ENCODE data around the gene SPECC1.
A peak's percentile ranks its signal among the peaks of the same experiment; 100 is the strongest.

SPECC1 gene

GRCh38 chr17:20200865-20201458 is 191.8 kb downstream of the SPECC1 start:
- H3K27ac ChIP-seq, result no peak overlapping the region
- no peak for DNase-seq (ENCODE audit: low read depth, low spot score)

DNA sequence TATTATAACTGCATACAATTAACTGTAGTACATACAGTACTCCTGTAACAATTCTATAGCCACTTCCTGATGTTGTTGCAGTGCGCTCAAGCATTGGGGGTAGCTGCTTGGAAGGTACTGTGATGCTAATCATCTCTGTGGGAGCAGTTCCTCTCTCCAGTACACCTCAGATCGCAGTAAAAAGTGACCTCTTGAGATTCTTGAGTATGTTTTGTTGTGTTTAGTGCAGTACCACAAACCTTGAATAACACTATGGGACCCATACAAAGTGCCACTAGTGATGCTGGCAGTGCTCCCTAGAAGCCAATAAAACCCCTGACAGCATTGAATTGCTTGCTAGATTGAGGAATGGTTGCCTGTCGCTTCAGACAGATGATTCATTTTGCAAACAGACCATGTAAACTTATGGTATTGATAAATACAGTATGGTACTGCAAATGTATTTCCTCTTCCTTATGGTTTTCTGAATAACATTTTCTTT is 193.0 kb downstream of the SPECC1 start:
- H3K27ac ChIP-seq, result peak overlapping the region; percentile 56
- no peak for DNase-seq (ENCODE audit: low read depth, low spot score)

- peak overlapping the region; percentile 56 for H3K27ac ChIP-seq
- DNase-seq (ENCODE audit: low read depth, low spot score), result no peak
These were observed 193.9 kb downstream of the SPECC1 start for GRCh38 chr17:20203018-20203417.

DNA sequence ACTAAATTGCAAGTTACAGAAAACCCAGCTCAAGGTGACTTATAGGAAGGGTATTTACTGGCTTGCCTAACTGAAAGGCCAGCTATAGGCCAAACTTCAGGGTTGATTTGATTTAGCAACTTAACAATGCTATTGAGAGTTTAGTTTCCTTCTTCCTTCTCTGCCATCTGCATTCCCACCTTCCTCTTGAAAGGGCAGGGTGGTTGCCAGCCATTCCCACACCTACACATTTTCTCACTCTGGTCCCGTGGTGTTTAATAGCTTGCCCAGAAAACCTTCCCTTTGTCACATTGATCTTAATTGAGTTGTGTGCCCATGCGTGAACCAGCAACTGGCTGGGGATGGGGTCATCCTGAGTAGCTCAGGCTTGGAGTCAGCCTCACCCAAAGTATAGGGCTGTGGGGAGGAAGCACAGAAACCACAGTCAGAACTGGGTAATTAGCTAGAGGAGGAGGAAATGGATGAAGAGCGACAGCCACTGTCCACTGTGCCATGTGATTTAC is 194.7 kb downstream of the SPECC1 start:
- DNase-seq (ENCODE audit: low read depth, low spot score), result no peak
- H3K27ac ChIP-seq, result peak overlapping the region; percentile 56

DNA sequence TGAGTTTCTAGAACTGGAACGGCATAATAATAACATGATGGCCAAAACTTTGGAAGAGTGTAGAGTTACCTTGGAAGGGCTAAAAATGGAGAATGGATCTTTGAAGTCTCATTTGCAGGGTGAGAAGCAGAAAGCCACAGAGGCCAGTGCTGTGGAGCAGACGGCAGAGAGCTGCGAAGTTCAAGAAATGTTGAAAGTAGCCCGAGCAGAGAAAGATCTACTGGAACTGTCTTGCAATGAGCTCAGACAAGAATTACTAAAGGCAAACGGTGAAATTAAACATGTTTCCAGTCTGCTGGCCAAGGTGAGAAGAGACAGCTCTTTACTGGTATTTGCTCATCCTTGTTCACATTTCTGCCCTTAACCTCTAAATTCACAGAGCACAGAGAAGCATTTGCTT is 196.4 kb downstream of the SPECC1 start:
- H3K27ac ChIP-seq, result peak overlapping the region; percentile 84
- no peak for DNase-seq (ENCODE audit: low read depth, low spot score)

GRCh38 chr17:20206068-20206467 is 196.9 kb downstream of the SPECC1 start:
- peak overlapping the region; percentile 84 for H3K27ac ChIP-seq
- DNase-seq (ENCODE audit: low read depth, low spot score), result no peak

DNA sequence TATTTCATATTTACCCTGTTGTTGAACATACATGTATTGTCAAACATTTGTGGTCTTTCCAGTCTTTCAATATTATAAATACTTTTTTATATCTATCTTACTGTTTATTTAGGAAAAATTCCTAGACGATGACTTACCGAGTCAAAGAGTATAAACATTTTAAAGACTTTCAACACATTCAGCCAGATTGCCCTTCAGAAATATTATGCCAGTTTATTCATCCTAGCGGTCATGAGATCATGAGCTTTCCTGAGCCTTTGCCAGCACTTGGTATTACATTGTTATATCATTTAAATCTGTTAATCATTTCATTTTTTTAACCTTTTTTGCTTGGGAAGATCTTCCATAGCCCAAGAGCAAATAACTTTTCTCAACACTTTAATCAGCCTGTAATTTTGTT is 197.4 kb downstream of the SPECC1 start:
- H3K27ac ChIP-seq, result peak overlapping the region; percentile 84
- DNase-seq (ENCODE audit: low read depth, low spot score), result no peak

GRCh38 chr17:20207262-20207985 is 198.3 kb downstream of the SPECC1 start:
- no peak for DNase-seq (ENCODE audit: low read depth, low spot score)
- peak overlapping the region; percentile 84 for H3K27ac ChIP-seq

- no peak for DNase-seq (ENCODE audit: low read depth, low spot score)
- H3K27ac ChIP-seq, result no peak overlapping the region
These were observed 199.6 kb downstream of the SPECC1 start for GRCh38 chr17:20208717-20209116.

GRCh38 chr17:20210180-20210579 is 201.0 kb downstream of the SPECC1 start:
- no peak overlapping the region for H3K27ac ChIP-seq
- no peak for DNase-seq (ENCODE audit: low read depth, low spot score)

- DNase-seq (ENCODE audit: low read depth, low spot score), result no peak
- no peak overlapping the region for H3K27ac ChIP-seq
These were observed 201.5 kb downstream of the SPECC1 start for GRCh38 chr17:20210614-20211013.

DNA sequence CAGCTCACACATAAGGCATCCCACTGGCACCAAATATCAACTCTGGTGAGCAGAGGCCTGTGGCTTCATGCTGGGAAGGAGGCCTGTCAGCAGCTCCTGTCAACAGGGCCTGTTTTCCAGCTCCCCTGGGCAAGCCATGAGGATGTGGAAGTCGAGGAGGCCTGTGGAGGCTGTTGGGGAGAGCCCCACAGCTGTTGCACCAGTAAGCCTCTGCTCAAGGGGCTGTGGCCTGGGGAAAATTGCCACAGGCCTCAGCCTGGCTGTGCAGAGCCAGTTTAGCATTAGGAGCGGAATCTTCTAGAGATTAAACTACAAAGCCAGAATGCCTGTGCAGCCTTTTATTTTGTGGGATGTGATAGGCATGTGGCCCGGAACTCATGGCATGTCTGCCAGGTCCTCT is 202.1 kb downstream of the SPECC1 start:
- no peak overlapping the region for H3K27ac ChIP-seq
- DNase-seq (ENCODE audit: low read depth, low spot score), result no peak

- no peak overlapping the region for H3K27ac ChIP-seq
- no peak for DNase-seq (ENCODE audit: low read depth, low spot score)
These were observed 204.3 kb downstream of the SPECC1 start for GRCh38 chr17:20213449-20213848.

DNA sequence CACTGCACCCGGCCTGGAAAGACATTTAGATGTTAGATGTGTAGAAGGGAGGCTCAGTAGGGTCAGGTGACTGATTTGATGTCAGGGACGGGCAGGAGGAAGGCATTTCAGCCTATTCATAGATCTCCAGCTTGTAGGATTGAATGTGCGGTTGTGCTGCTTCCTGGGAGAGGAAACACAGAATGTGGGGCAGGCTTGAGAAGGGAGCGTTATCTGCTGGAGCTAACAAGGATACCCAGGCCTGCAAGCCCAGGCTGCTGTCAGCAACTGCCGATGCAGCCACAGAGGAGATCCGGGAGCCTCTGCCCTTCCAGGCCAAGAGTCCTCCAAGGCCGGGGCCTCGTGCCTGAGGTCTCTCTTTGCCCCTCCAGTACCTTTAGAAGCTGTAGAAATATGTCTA is 205.6 kb downstream of the SPECC1 start:
- no peak for DNase-seq (ENCODE audit: low read depth, low spot score)
- H3K27ac ChIP-seq, result no peak overlapping the region

DNA sequence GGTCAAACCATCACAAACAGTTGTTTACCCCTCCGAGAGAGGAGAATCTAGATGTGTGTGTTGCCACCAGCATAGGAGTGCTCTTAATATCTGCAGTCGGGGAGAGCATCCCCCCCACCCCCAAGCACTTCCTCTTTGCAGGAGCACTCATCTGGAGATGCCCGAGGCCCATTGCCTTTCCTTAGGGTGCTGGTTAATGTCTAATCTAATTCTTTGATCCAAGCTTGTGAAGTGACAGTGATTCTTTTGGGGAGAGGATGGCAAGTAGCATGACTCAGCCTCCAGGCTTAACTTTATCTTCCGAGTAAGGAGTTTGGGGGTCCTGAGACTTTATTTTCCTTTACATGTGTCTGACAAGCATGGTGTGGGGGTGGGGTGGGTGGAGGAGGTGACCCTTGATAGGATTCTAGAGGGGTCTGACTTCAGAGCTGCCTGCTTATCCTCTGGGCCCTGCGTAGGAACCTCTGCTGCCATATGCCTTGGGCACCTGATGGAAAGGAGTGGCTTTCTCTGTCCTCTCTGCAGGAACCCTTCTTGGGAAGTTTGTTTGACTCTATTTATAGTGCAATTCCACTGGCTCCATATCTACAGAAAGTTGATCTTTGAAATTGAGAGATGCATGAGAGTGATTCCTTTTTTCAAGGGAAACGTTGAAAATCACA is 207.1 kb downstream of the SPECC1 start:
- H3K27ac ChIP-seq, result no peak overlapping the region
- DNase-seq (ENCODE audit: low read depth, low spot score), result no peak

- DNase-seq (ENCODE audit: low read depth, low spot score), result no peak
- H3K27ac ChIP-seq, result no peak overlapping the region
These were observed 207.7 kb downstream of the SPECC1 start for GRCh38 chr17:20216853-20217252.

DNA sequence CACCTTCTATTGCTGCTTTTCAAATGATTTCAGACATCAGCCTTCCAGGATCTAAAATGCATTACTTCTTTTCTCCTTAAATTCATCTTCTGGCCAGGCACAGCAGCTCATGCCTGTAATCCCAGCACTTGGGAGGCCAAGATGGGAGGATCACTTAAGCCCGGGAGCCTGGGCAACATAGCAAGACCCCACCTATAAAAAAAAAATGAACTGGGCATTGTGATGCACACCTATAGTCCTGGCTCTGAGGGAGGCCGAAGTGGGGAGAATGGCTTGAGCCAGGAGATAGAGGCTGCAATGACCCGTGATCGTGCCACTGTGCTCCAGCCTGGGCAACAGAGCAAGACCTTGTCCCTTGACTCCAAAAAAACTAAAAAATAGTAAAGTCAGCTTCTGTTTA is 208.5 kb downstream of the SPECC1 start:
- no peak overlapping the region for H3K27ac ChIP-seq
- DNase-seq (ENCODE audit: low read depth, low spot score), result no peak

- no peak overlapping the region for H3K27ac ChIP-seq
- no peak for DNase-seq (ENCODE audit: low read depth, low spot score)
These were observed 209.1 kb downstream of the SPECC1 start for GRCh38 chr17:20218272-20218671.

GRCh38 chr17:20223808-20224328 is 214.7 kb downstream of the SPECC1 start:
- H3K27ac ChIP-seq, result peak overlapping the region; percentile 45
- DNase-seq (ENCODE audit: low read depth, low spot score), result peak; percentile 43

DNA sequence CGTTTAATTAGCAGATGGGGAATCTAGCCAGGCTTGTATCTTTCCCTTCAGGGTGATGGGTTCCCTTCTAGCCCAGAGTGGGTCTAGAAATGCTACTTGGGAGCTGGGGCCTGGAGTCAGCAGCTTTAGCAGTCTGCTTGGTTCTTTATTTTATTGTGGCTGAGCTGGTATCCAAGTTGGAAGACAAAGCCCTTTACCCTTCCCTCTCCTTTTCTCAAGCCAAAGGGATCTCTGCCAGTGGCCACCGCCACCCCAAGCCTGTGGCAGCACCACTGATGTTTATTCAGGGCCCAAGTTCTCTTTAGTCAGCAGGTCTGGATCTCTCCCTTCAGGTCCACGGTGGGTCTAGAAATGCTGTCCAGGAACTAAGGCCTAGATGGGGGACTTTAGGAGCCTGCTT is 215.2 kb downstream of the SPECC1 start:
- no peak for DNase-seq (ENCODE audit: low read depth, low spot score)
- peak overlapping the region; percentile 45 for H3K27ac ChIP-seq
